Epidermal melanocyte (primary cell): ENCODE measurements around the gene RPLP2.
A peak's percentile ranks its signal among the peaks of the same experiment; 100 is the strongest.

Experiments
- DNase-seq: peaks from one replicate; pipeline ENCODE4 v3.0.0; 2011; ENCODE audit warnings: low spot score; ENCODE audit not compliant: insufficient read length

Gene RPLP2

DNA sequence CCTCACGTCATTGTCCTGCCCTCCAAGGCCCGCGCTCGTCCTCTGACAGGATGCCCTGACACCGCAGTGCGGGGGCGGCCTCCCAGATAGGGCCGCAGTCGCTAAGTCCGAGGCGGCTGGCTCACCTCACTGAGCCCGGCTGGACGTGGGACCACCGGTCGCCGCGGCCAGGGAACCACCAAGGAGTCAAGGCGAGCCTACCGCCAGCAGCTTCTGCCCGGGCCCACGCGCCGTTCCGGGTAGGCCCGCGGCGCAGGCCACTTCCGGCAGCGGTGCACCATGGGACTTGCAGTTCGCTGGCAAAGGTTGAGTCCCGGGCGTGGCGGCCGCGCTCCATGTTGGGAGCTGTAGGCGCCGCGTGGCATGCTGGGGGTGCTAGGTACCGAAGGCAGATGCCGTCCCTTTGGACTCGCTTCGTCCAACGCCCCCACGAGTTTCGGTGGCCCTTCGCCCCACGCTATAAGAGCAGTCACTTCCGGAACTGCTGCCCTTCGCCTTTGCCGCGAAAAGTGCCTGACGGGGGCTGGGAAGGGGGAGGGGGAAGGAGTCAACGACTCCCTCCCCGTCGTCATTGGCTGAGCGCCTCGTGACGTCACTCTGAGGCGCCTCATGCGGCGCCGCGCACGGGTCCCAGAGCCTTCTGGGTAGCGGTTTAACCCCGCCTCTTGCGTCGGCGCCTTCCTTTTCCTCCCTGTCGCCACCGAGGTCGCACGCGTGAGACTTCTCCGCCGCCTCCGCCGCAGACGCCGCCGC, at the start of gene RPLP2:
Gene RPLP2 (plus strand): TSS at position 681 of the 753 bp plus-strand sequence. CDS start 268 bp downstream, outside the sequence.
- DNase-seq = peak; percentile 99

DNA sequence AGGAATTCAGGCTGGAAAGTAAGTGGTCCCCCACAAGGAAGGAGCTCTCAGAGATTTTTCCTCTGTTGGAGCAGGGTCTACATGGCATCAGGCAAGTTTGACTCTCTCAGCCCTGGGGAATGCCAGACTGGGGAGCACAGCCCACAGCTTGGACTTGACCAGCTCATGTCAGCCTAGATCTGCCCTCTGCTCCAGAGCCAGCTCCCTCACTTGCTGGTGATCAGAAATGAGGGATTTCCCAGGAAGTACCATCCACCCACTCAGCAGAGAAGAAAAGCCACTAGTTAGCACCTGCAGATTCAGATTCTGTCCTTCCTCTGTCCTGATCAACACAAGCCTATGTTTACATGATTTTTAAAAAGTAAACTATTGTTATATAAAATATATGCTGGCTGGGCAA, 49.5 kb upstream of the RPLP2 start:
- peak; percentile 12 for DNase-seq

- peak; percentile 5 for DNase-seq
Measured at GRCh38 chr11:761526-762108, 48.1 kb upstream of the RPLP2 start.

DNA sequence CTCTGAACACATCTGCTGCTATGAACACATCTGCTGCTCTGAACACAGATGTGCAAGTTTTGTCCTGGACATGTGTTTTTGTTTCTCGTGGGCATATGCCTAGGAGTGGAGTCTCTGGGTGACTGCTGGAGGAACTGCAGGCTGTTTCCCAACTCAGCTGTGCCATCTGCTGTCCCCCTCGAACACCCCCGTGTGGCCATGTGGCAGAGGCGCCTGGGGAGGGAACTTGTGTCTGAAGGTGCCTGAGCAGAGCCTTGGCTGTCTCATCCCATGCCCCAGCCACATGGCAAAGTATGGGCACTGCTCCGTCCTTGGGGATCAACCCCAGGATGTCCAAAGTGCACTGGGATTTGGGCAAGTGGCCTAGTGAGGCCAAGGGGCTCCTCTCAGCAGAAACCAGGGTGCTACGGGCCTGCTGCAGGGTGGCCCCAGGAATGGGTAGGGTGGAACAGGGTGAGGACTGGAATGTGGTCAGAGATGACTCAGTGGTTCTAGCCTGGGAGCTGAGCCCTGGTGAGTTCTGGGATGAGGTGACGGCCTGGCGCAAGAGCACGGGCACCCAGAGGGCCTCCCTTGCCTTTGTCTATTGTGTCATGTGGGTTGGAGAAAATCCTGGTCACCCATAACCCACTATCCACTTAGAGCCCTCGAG, 47.2 kb upstream of the RPLP2 start:
- peak; percentile 93 for DNase-seq

GRCh38 chr11:763073-763463, 46.7 kb upstream of the RPLP2 start:
- peak; percentile 1 for DNase-seq

GRCh38 chr11:763549-764321, 46.0 kb upstream of the RPLP2 start:
- DNase-seq = peak; percentile 3

DNA sequence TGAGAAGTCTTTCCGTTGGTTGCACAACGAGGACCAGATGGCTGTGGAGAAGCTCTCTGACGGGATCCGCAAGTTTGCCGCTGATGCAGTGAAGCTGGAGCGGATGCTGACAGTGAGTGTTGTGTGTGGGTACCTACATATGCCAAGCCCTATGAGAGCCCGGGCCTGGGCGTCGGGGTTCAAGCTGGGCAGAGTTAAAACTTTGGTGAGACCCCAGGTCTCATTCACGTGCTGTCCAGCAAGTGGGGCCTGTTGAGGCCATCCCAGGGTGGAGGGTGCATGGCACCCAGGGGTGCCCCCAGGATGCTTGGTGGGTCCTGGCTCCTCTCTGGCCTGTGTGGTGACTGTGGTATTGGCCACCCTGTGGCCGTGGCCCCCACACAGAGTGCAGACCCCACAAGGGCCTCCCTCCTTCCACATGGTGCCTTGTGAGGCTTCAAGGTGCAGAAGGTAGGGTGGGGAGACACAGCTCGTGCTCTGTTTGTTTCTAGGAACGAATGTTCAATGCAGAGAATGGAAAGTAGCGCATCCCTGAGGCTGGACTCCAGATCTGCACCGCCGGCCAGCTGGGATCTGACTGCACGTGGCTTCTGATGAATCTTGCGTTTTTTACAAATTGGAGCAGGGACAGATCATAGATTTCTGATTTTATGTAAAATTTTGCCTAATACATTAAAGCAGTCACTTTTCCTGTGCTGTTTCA, 45.3 kb upstream of the RPLP2 start:
- peak; percentile 2 for DNase-seq

DNA sequence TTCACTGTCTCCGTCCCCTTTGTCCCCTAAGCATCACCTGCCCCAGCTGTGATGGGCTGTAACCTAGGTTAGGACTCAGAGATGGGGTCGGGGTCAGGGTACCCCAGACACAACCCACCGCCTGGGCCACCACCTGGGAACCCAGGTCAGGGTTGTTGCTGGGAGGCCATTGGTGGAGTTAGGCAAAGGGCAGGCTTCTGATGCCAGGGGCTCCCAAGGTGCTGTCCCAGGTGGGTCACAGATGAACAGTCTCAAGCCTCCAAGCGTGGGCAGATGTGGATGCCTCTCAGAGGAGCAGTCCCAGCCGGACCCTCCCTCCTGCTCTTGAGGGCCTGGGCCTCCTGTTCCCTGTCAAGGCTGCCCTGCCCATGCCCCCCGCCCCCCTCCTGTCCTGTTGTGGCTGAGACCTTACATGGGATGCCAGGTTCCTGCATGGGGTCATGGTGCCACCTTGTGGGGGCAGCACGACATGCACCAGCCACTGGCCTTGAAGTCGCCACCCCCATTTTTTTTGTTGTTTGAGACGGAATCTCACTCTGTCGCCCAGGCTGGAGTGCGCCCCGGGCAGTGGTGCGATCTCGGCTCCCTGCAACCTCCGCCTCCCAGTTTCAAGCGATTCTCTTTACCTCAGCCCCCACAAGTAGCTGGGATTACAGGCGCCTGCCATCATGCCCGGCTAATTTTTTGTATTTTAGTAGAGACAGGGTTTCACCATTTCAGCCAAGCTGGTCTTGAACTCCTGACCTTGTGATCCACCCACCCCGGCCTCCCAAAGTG, 44.6 kb upstream of the RPLP2 start:
- DNase-seq = peak; percentile 61

DNA sequence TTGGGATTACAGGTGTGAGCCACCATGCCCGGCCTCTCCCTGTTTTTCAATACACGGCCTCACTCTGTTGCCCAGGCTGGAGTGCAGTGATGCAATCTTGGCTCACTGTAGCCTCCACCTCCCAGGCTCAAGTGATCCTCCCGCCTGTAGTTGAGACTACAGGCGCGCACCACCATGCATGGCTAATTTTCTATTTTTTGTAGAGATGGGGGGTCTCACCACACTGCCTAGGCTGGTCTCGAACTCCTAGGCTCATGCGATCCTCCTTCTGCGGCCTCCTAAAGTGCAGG, 44.0 kb upstream of the RPLP2 start:
- no peak for DNase-seq

DNA sequence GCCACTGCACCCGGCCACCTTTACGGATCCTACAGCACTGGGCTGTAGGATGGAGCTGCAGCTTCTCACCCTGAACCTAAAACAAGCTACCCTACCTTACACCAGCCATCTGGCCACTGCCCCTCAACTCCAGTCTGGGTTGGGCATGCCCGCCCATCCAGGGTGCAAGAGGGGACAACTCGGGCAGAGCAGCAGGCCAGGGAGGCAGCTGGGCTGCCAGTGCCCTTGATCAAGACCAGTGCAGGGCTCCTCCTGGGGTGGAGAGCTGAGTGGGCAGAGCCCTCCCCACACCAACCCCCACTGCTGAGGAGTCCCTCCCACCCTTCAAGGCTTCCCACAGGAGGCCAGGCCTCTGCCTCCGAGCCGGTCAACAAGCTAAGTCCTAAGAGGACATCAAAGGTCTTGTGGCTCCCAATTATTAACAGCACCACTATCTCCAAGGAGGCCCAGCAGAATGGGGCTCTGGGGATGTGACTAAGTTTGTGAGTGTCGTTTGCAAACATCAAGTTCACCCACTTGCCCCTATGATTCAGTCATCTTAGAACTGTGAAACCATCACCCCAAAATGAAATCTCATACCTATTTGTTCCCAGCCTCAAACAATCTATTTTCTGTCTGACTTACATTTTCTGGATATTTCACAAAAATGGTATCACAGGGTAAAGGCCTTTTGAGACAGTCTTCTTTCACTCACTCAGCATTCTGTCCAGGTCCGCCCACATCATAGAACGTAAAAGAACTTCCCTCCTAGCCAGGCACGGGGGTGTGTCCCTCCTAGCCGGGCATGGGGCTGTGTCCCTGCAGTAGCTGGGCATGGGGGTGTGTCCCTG, 43.4 kb upstream of the RPLP2 start:
- DNase-seq = no peak

DNA sequence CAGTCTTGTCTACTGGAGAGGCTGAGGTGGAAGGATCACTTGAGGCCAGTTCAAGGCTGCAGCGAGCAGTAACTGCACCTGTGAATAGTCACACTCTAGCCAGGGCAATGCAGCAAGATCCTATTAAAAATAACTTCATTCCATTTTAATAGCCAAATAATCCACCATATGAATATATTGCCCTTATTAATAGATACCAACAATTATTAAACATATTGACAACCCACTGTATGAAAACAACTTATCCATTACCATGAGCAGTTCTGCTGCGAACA, 42.9 kb upstream of the RPLP2 start:
- DNase-seq = no peak

DNA sequence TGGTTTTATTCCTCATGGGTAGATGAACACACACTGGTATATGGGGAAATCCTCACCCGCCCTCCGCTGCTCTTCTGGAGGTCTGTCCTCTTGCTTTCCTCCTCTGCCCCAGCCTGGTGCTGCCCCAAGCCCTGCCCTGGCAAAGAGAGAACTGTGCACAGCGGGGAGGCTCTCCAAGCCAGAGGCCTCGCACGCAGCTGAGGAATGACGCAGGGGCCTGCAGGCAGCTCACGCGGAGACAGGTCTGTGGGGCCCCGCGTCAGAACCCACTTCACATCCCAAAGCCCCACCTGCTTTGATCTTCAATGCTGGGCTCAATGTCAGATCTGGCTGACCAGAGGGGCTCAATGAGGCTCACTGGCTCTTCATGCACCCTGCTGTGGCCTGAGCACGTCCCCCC, 42.5 kb upstream of the RPLP2 start:
- DNase-seq = no peak

GRCh38 chr11:769887-770641, 39.7 kb upstream of the RPLP2 start:
- no peak for DNase-seq

- no peak for DNase-seq
Measured at GRCh38 chr11:770642-771616, 38.8 kb upstream of the RPLP2 start.

GRCh38 chr11:771617-772204, 38.1 kb upstream of the RPLP2 start:
- DNase-seq = no peak

- no peak for DNase-seq
Measured at GRCh38 chr11:772429-773390, 37.1 kb upstream of the RPLP2 start.

- no peak for DNase-seq
Measured at GRCh38 chr11:773425-773824, 36.3 kb upstream of the RPLP2 start.
